ENCODE results near the gene POU2AF3. TPM values are rescaled to one million over a fixed set of nuclear protein-coding genes. Genes with fewer than 3 reads are reported as not detected.

The POU2AF3 gene
- total RNA-seq, 1 experiment from 2014 or later: 2.7 TPM

- no peak for TF ChIP-seq ETV6 (CRISPR knock-in tag; IDR thresholded peaks at IDR 0.05)
- TF ChIP-seq HMGA2 (CRISPR knock-in tag; IDR thresholded peaks at IDR 0.05): no peak
- TF ChIP-seq, protein P1, sequence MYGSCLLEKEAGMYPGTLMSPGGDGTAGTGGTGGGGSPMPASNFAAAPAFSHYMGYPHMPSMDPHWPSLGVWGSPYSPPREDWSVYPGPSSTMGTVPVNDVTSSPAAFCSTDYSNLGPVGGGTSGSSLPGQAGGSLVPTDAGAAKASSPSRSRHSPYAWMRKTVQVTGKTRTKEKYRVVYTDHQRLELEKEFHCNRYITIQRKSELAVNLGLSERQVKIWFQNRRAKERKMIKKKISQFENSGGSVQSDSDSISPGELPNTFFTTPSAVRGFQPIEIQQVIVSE (CRISPR knock-in tag; IDR thresholded peaks at IDR 0.05; ENCODE audit: borderline replicate concordance): no peak
- TF ChIP-seq ATF1 (CRISPR knock-in tag; IDR thresholded peaks at IDR 0.05): no peak
- TF ChIP-seq ATF2 (CRISPR knock-in tag; IDR thresholded peaks at IDR 0.05; ENCODE audit: borderline replicate concordance, low read depth): no peak
- TF ChIP-seq, protein P2, sequence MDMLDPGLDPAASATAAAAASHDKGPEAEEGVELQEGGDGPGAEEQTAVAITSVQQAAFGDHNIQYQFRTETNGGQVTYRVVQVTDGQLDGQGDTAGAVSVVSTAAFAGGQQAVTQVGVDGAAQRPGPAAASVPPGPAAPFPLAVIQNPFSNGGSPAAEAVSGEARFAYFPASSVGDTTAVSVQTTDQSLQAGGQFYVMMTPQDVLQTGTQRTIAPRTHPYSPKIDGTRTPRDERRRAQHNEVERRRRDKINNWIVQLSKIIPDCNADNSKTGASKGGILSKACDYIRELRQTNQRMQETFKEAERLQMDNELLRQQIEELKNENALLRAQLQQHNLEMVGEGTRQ (CRISPR knock-in tag; IDR thresholded peaks at IDR 0.05): no peak
- TF ChIP-seq ARID4B (CRISPR knock-in tag; IDR thresholded peaks at IDR 0.05; ENCODE audit: borderline replicate concordance): no peak
Observed at GRCh38 chr11:111339758-111340388, 41.5 kb downstream of the POU2AF3 start (continued).

- peaks cover 10% of the 10 kb centered on the region for H3K36me3 Mint-ChIP-seq
- CTCF ChIA-PET: no interaction called here
- POLR2A ChIA-PET: no interaction called here
- H3K9me3 Mint-ChIP-seq: peaks cover 13% of the 10 kb centered on the region
- no peak overlapping the region for H3K27ac Mint-ChIP-seq
- H3K4me3 Mint-ChIP-seq: no peak overlapping the region
- ATAC-seq (no peak), DNase-seq (ENCODE audit: low spot score) (no peak)
- H3K27me3 Mint-ChIP-seq (ENCODE audit: low read depth): no peaks in the 10 kb centered on the region
- H3K4me1 Mint-ChIP-seq: 0 out of 2 replicates have a peak, but pooled peaks cover 2% of the 10 kb centered on the region
- no peak for TF ChIP-seq PRRX2 (CRISPR knock-in tag; IDR thresholded peaks at IDR 0.05)
- TF ChIP-seq, protein P3, sequence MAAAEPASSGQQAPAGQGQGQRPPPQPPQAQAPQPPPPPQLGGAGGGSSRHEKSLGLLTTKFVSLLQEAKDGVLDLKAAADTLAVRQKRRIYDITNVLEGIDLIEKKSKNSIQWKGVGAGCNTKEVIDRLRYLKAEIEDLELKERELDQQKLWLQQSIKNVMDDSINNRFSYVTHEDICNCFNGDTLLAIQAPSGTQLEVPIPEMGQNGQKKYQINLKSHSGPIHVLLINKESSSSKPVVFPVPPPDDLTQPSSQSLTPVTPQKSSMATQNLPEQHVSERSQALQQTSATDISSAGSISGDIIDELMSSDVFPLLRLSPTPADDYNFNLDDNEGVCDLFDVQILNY (CRISPR knock-in tag; IDR thresholded peaks at IDR 0.05): no peak
- no peak for TF ChIP-seq AR (CRISPR knock-in tag; IDR thresholded peaks at IDR 0.05)
- TF ChIP-seq ZNF317 (CRISPR knock-in tag; IDR thresholded peaks at IDR 0.05; ENCODE audit: borderline replicate concordance, low read depth): no peak
- TF ChIP-seq NR1H2 (CRISPR knock-in tag; IDR thresholded peaks at IDR 0.05): no peak
- TF ChIP-seq ZBTB21 (CRISPR knock-in tag; IDR thresholded peaks at IDR 0.05; ENCODE audit: borderline replicate concordance): no peak
- TF ChIP-seq TP53 (CRISPR knock-in tag; IDR thresholded peaks at IDR 0.05): no peak
- TF ChIP-seq, protein P4, sequence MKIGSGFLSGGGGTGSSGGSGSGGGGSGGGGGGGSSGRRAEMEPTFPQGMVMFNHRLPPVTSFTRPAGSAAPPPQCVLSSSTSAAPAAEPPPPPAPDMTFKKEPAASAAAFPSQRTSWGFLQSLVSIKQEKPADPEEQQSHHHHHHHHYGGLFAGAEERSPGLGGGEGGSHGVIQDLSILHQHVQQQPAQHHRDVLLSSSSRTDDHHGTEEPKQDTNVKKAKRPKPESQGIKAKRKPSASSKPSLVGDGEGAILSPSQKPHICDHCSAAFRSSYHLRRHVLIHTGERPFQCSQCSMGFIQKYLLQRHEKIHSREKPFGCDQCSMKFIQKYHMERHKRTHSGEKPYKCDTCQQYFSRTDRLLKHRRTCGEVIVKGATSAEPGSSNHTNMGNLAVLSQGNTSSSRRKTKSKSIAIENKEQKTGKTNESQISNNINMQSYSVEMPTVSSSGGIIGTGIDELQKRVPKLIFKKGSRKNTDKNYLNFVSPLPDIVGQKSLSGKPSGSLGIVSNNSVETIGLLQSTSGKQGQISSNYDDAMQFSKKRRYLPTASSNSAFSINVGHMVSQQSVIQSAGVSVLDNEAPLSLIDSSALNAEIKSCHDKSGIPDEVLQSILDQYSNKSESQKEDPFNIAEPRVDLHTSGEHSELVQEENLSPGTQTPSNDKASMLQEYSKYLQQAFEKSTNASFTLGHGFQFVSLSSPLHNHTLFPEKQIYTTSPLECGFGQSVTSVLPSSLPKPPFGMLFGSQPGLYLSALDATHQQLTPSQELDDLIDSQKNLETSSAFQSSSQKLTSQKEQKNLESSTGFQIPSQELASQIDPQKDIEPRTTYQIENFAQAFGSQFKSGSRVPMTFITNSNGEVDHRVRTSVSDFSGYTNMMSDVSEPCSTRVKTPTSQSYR (CRISPR knock-in tag; IDR thresholded peaks at IDR 0.05): no peak
- no peak for TF ChIP-seq CREB1 (CRISPR knock-in tag; IDR thresholded peaks at IDR 0.05)
- TF ChIP-seq ESRRA (CRISPR knock-in tag; IDR thresholded peaks at IDR 0.05; ENCODE audit: borderline replicate concordance): no peak
- TF ChIP-seq FOXK1 (CRISPR knock-in tag; IDR thresholded peaks at IDR 0.05): no peak
- TF ChIP-seq, protein P2 (CRISPR knock-in tag; IDR thresholded peaks at IDR 0.05): no peak
- TF ChIP-seq, protein P5, sequence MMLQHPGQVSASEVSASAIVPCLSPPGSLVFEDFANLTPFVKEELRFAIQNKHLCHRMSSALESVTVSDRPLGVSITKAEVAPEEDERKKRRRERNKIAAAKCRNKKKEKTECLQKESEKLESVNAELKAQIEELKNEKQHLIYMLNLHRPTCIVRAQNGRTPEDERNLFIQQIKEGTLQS (CRISPR knock-in tag; conservative IDR thresholded peaks at IDR 0.05): no peak
- TF ChIP-seq JUN (CRISPR knock-in tag; IDR thresholded peaks at IDR 0.05): no peak
Observed at GRCh38 chr11:111342329-111342728, 44.0 kb downstream of the POU2AF3 start.

Measured in WTC11 (cell line).